Measurements from ENCODE around the gene NME7. TPM values are rescaled to one million over a fixed set of nuclear protein-coding genes. Genes with fewer than 3 reads are reported as not detected.

NME7 gene
- polyA plus RNA-seq, 1 of the 3 experiments (the other 2 are of a cell fraction), result 13.7 TPM

DNA sequence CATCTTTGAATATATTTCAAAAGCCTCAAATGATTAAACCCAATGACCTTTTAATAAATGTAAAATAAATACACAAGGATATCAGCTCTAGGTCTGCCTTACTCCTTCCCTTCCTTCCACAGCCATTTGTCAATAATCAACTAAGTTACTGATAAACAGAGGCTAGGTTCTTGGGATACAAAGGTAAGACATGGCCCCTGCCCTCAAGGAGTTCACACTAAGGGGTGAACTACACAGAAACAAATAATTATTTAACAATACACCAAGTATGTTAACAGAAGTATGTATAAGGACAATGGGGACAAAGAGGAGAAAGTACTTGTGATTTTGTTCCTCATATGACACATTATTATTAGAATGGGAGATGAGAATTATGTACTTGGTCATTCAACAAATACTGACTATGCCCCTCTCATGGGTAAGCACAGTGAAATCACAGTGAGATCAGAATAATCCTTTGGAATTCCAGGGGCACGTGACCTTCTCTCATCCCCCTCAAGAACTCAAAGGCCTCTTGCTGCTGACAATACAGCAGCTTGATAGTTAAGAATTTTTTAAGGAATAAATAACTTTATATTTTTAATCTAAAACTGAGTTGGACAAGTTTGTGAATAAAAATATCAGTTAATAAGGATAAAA is 220.9 kb downstream of the NME7 start (continued):
- TF ChIP-seq, protein P1, sequence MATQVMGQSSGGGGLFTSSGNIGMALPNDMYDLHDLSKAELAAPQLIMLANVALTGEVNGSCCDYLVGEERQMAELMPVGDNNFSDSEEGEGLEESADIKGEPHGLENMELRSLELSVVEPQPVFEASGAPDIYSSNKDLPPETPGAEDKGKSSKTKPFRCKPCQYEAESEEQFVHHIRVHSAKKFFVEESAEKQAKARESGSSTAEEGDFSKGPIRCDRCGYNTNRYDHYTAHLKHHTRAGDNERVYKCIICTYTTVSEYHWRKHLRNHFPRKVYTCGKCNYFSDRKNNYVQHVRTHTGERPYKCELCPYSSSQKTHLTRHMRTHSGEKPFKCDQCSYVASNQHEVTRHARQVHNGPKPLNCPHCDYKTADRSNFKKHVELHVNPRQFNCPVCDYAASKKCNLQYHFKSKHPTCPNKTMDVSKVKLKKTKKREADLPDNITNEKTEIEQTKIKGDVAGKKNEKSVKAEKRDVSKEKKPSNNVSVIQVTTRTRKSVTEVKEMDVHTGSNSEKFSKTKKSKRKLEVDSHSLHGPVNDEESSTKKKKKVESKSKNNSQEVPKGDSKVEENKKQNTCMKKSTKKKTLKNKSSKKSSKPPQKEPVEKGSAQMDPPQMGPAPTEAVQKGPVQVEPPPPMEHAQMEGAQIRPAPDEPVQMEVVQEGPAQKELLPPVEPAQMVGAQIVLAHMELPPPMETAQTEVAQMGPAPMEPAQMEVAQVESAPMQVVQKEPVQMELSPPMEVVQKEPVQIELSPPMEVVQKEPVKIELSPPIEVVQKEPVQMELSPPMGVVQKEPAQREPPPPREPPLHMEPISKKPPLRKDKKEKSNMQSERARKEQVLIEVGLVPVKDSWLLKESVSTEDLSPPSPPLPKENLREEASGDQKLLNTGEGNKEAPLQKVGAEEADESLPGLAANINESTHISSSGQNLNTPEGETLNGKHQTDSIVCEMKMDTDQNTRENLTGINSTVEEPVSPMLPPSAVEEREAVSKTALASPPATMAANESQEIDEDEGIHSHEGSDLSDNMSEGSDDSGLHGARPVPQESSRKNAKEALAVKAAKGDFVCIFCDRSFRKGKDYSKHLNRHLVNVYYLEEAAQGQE (IDR thresholded peaks at IDR 0.05; ENCODE audit: low read depth, low read length), result no peak
- TF ChIP-seq ELF1 (IDR thresholded peaks at IDR 0.05) (no peak), RAD21 (IDR thresholded peaks at IDR 0.05; ENCODE audit: low read length) (no peak)

DNA sequence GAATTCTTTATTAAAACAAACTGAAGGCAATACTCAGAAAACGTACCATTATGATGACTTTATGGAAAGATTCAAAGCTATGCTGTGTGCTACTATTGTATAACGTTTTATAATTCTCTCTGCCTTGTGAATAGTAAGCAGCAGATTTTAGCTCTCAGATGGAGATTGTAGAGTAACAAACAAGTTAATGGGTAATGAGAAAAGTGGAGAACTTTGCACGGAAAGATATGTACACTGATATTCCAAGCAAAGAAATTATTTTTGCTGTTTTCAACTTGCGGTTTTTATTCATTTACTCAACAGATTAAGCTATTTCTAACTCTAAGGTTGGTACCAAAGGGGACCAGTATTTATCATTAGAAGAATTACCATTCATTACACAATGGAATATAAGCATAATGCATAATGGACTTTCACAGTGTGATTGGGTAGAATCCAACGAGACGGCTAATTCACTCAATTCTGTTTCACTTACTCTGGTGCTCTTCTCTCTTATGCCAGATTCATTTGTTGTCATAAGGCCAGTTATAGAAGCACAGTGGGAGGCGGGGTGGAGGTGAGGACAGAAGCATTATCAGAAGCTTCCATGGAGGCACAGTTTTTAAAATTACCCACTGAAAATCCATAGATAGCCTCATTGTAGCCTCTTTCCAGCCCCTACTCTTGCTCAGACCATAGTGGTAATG is 222.5 kb downstream of the NME7 start:
- ChIA-PET CTCF (interaction anchor here (0.6 kb wide), 1 partner anchor 256 kb away, joined by 3 read pairs; no protein-coding TSS in a partner anchor), POLR2A (no interaction called here)
- Histone ChIP-seq H3K4me2 (no peak overlapping the region), H3K79me2 (ENCODE audit: insufficient read depth) (no peaks in the 10 kb centered on the region), H3K9me2 (no peaks in the 10 kb centered on the region), H3K27me3 (ENCODE audit: insufficient read depth) (no peaks in the 10 kb centered on the region), H3K4me3 (ENCODE audit: low read depth in 2 of 2, low read length in 1 of 2) (no peak overlapping the region), H3K9ac (no peak overlapping the region), H3K4me1 (ENCODE audit: control insufficient read depth in 1 of 2, insufficient read depth in 2 of 2, low read depth in 1 of 2, low read length in 1 of 2) (peaks cover 0 to 4% of the 10 kb centered on the region in 2 experiments; a peak in 1 of 4 replicates), H4K20me1 (ENCODE audit: insufficient read depth) (no peaks in the 10 kb centered on the region), H3K27ac (ENCODE audit: low read depth in 2 of 2, low read length in 1 of 2) (no peak overlapping the region), H3K9me3 (no peaks in the 10 kb centered on the region), H3F3A (replicated peaks; ENCODE audit: insufficient read depth) (peaks cover 6% of the 10 kb centered on the region), H3K36me3 (replicated peaks in 1 of 2; ENCODE audit: control insufficient read depth in 1 of 2, insufficient read depth in 2 of 2, low read length in 1 of 2) (peaks cover 0 to 4% of the 10 kb centered on the region in 2 experiments), H2AFZ (ENCODE audit: low read depth) (no peak overlapping the region)
- WGBS (ENCODE audit: low lambda C conversion rate), result 83% methylated on average over 7 of the region's 7 CpGs
- no peak for DNase-seq
- no peak for TF ChIP-seq GATA2 (CRISPR knock-in tag; IDR thresholded peaks at IDR 0.05)
- TF ChIP-seq FOXJ3 (CRISPR knock-in tag; IDR thresholded peaks at IDR 0.05), result no peak
- TF ChIP-seq, protein P2, sequence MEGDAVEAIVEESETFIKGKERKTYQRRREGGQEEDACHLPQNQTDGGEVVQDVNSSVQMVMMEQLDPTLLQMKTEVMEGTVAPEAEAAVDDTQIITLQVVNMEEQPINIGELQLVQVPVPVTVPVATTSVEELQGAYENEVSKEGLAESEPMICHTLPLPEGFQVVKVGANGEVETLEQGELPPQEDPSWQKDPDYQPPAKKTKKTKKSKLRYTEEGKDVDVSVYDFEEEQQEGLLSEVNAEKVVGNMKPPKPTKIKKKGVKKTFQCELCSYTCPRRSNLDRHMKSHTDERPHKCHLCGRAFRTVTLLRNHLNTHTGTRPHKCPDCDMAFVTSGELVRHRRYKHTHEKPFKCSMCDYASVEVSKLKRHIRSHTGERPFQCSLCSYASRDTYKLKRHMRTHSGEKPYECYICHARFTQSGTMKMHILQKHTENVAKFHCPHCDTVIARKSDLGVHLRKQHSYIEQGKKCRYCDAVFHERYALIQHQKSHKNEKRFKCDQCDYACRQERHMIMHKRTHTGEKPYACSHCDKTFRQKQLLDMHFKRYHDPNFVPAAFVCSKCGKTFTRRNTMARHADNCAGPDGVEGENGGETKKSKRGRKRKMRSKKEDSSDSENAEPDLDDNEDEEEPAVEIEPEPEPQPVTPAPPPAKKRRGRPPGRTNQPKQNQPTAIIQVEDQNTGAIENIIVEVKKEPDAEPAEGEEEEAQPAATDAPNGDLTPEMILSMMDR (IDR thresholded peaks at IDR 0.05), result no peak
- TF ChIP-seq NFIC (IDR thresholded peaks at IDR 0.05; ENCODE audit: borderline replicate concordance), result no peak
- no peak for TF ChIP-seq NRF1 (IDR thresholded peaks at IDR 0.05; ENCODE audit: low read depth, low read length)
- TF ChIP-seq, protein P3, sequence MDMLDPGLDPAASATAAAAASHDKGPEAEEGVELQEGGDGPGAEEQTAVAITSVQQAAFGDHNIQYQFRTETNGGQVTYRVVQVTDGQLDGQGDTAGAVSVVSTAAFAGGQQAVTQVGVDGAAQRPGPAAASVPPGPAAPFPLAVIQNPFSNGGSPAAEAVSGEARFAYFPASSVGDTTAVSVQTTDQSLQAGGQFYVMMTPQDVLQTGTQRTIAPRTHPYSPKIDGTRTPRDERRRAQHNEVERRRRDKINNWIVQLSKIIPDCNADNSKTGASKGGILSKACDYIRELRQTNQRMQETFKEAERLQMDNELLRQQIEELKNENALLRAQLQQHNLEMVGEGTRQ (IDR thresholded peaks at IDR 0.05; ENCODE audit: borderline replicate concordance, low read depth, low read length), result no peak
- TF ChIP-seq, protein P4, sequence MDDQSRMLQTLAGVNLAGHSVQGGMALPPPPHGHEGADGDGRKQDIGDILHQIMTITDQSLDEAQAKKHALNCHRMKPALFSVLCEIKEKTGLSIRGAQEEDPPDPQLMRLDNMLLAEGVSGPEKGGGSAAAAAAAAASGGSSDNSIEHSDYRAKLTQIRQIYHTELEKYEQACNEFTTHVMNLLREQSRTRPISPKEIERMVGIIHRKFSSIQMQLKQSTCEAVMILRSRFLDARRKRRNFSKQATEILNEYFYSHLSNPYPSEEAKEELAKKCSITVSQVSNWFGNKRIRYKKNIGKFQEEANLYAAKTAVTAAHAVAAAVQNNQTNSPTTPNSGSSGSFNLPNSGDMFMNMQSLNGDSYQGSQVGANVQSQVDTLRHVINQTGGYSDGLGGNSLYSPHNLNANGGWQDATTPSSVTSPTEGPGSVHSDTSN (IDR thresholded peaks at IDR 0.05), result no peak
- no peak for TF ChIP-seq TAF1 (IDR thresholded peaks at IDR 0.05; ENCODE audit: borderline replicate concordance, low read depth, low read length)
- TF ChIP-seq, protein P5, sequence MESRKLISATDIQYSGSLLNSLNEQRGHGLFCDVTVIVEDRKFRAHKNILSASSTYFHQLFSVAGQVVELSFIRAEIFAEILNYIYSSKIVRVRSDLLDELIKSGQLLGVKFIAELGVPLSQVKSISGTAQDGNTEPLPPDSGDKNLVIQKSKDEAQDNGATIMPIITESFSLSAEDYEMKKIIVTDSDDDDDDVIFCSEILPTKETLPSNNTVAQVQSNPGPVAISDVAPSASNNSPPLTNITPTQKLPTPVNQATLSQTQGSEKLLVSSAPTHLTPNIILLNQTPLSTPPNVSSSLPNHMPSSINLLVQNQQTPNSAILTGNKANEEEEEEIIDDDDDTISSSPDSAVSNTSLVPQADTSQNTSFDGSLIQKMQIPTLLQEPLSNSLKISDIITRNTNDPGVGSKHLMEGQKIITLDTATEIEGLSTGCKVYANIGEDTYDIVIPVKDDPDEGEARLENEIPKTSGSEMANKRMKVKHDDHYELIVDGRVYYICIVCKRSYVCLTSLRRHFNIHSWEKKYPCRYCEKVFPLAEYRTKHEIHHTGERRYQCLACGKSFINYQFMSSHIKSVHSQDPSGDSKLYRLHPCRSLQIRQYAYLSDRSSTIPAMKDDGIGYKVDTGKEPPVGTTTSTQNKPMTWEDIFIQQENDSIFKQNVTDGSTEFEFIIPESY (IDR thresholded peaks at IDR 0.05; ENCODE audit: borderline replicate concordance, low read depth), result no peak
- no peak for TF ChIP-seq SMC3 (IDR thresholded peaks at IDR 0.05; ENCODE audit: low read depth, low read length)
- TF ChIP-seq TEAD4 (IDR thresholded peaks at IDR 0.05; ENCODE audit: borderline replicate concordance, insufficient read depth), result no peak

All from SK-N-SH (cell line).